Tibial nerve (tissue), 4 donors: ENCODE results near the gene CLHC1. TPM values are rescaled to one million over a fixed set of nuclear protein-coding genes. Genes with fewer than 3 reads are reported as not detected.
"Not testable (repeated sequence)": the region's sequence is repeated elsewhere in the genome, so short reads cannot be mapped to it uniquely, and the experiment has no call there.

Source experiments
- DNase-seq, 2 donors: peaks; one replicate each; pipeline ENCODE4 v3.0.0-alpha.2; 2019; ENCODE audit warnings: low spot score in 2 of 2
- H3K27ac ChIP-seq, 4 donors: fragments of 200-600 bp; sonication (generic) in 3 of 4; one replicate each; pipeline ENCODE4 v1.5.1; 2017 to 2019; ENCODE audit warnings: mild to moderate bottlenecking in 1 of 4
- H3K27me3 ChIP-seq, 2 donors: fragments of 200-600 bp; sonication (generic) in 1 of 2; one replicate each; pipeline versions ENCODE4 v1.5.1 to v1.6.0; 2017 to 2019
- H3K36me3 ChIP-seq, 3 donors: fragments of 200-600 bp; sonication (generic); one replicate each; pipeline ENCODE4 v1.5.1; 2018 to 2019
- H3K4me1 ChIP-seq, 4 donors: fragments of 200-600 bp; sonication (generic) in 3 of 4; one replicate each; pipeline ENCODE4 v1.5.1; 2017 to 2019
- H3K4me3 ChIP-seq, 4 donors: fragments of 200-600 bp; sonication (generic) in 3 of 4; one replicate each; pipeline ENCODE4 v1.5.1; 2017 to 2019; ENCODE audit warnings: mild to moderate bottlenecking in 1 of 4, moderate library complexity in 1 of 4
- H3K9me3 ChIP-seq, 4 donors: fragments of 200-600 bp; sonication (generic) in 3 of 4; one replicate each; pipeline ENCODE4 v1.5.1; 2017 to 2019
- CTCF ChIP-seq, 5 experiments: fragments of 200-600 bp in 3 of 5; fragments of 450-650 bp in 2 of 5; sonication (generic) in 3 of 5; IDR thresholded peaks; one replicate each; pipeline ENCODE4 v1.5.1; 2016 to 2019; ENCODE audit warnings: antibody characterized with exemption in 5 of 5, mild to moderate bottlenecking in 3 of 5, moderate library complexity in 2 of 5
- EP300 ChIP-seq, 2 donors: sonication (generic); formaldehyde crosslinking; IDR thresholded peaks; one replicate each; pipeline ENCODE4 v1.6.1; 2017; ENCODE audit warnings: antibody characterized with exemption in 2 of 2, mild to moderate bottlenecking in 1 of 2
- POLR2A ChIP-seq, 2 donors: fragments of 450-650 bp; IDR thresholded peaks; one replicate each; pipeline ENCODE4 v1.6.1; 2017; ENCODE audit warnings: antibody characterized with exemption in 2 of 2, mild to moderate bottlenecking in 2 of 2, moderate library complexity in 2 of 2
- WGBS, 2 donors: methylation state at CpG; one replicate each; pipeline ENCODE4 v1.1.5; 2018; 5-methylcytosine and 5-hydroxymethylcytosine counted together
- total RNA-seq, 4 donors: library from RNA; depleted of rRNA; stranded (reverse); fragments of >200 nt; gene quantifications; one replicate each; pipeline ENCODE4 v1.1.0, GENCODE V29; 2016

CLHC1 gene
- total RNA-seq, 4 donors from 2014 or later: 1.7 to 15.6 (median 9.9) TPM

DNA sequence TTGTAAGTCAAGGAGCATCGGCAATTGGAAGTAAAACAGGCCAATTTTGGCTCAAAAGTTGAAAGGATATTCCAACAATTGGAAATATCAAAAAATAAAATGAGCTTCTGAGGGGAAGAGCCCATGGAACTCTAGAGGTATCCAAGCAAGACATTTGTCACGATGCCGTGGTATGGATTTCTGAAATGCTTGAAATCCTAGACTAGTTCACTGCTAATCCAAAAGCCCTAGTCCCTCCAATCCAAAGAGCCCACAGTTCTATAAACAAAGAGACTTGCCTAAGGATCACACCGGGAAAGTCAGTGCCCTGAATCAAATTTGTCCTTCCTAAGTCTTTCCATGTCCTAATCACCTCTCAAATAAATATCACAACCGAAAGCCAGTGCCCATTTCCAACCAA is 85.1 kb downstream of the CLHC1 start:
- Histone ChIP-seq H3K4me1 (peaks cover 0 to 10% (median 1%) of the 10 kb centered on the region in 4 donors), H3K9me3 (no peaks in the 10 kb centered on the region), H3K4me3 (no peak overlapping the region), H3K36me3 (no peaks in the 10 kb centered on the region), H3K27ac (no peak overlapping the region), H3K27me3 (no peaks in the 10 kb centered on the region)
- no peak for TF ChIP-seq EP300 (IDR thresholded peaks at IDR 0.05)
- TF ChIP-seq CTCF (IDR thresholded peaks at IDR 0.05): no peak
- no peak for TF ChIP-seq POLR2A (IDR thresholded peaks at IDR 0.05)
- DNase-seq: no peak
- 94 to 96% methylated on average over 5 of the region's 5 CpGs for WGBS, 2 donors

DNA sequence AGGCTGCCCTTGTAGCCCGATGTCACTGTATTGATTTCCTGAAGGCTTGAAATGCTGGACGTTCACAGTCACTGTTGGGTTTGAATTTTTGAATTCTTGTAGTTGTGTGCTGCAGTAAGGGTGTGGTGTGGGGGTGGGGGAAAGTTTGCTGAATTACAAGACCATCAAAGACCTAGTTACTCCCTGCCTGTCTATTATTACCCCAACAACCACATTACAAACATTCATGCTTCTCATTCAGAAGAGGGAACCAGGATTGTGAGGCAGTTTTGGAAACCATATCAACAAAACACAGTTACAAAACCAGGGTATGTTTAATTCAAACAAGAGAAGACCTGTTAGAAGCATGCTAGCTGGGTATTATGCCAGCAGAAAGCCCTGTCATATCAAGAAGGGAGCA is 85.8 kb downstream of the CLHC1 start:
- no peaks in the 10 kb centered on the region for H3K36me3 ChIP-seq
- DNase-seq: no peak
- peaks cover 0 to 2% (median 0%) of the 10 kb centered on the region in 4 donors for H3K4me1 ChIP-seq
- H3K9me3 ChIP-seq: no peaks in the 10 kb centered on the region
- WGBS, 2 donors: 75 to 80% methylated on average over 2 of the region's 2 CpGs
- no peaks in the 10 kb centered on the region for H3K27me3 ChIP-seq
- TF ChIP-seq CTCF (IDR thresholded peaks at IDR 0.05): no peak
- H3K27ac ChIP-seq: no peak overlapping the region
- H3K4me3 ChIP-seq: no peak overlapping the region

- Histone ChIP-seq H3K9me3 (no peaks in the 10 kb centered on the region), H3K36me3 (no peaks in the 10 kb centered on the region)
- WGBS, 2 donors: 90 to 94% methylated on average over 12 of the region's 12 CpGs
Measured at GRCh38 chr2:55144922-55145820, 86.9 kb downstream of the CLHC1 start.

GRCh38 chr2:55143706-55144105 is 88.4 kb downstream of the CLHC1 start:
- not testable (repeated sequence) for H3K36me3 ChIP-seq, H3K9me3 ChIP-seq, H3K27me3 ChIP-seq, DNase-seq, H3K27ac ChIP-seq, H3K4me3 ChIP-seq, H3K4me1 ChIP-seq
- WGBS, 2 donors: 94 to 100% methylated on average over 2 of the region's 2 CpGs

More at GRCh38 chr2:55144922-55145820, 86.9 kb downstream of the CLHC1 start:
- no peak for DNase-seq
- Histone ChIP-seq H3K4me3 (no peak overlapping the region), H3K4me1 (no peaks in the 10 kb centered on the region), H3K27me3 (no peaks in the 10 kb centered on the region), H3K27ac (no peak overlapping the region)
- no peak for TF ChIP-seq CTCF (IDR thresholded peaks at IDR 0.05)
- no peak for TF ChIP-seq EP300 (IDR thresholded peaks at IDR 0.05)
- no peak for TF ChIP-seq POLR2A (IDR thresholded peaks at IDR 0.05)

- 85 to 92% methylated on average over 2 of the region's 2 CpGs for WGBS, 2 donors
- Histone ChIP-seq H3K36me3 (no peaks in the 10 kb centered on the region), H3K27ac (no peak overlapping the region), H3K27me3 (no peaks in the 10 kb centered on the region), H3K4me3 (no peak overlapping the region), H3K4me1 (peaks cover 0 to 9% (median 0%) of the 10 kb centered on the region in 4 donors), H3K9me3 (no peaks in the 10 kb centered on the region)
- DNase-seq: no peak
- TF ChIP-seq EP300 (IDR thresholded peaks at IDR 0.05): no peak
- TF ChIP-seq POLR2A (IDR thresholded peaks at IDR 0.05): no peak
- no peak for TF ChIP-seq CTCF (IDR thresholded peaks at IDR 0.05)
Measured at GRCh38 chr2:55142518-55142917, 89.6 kb downstream of the CLHC1 start.
